Measurements from ENCODE around the gene PLPP6. TPM values are rescaled to one million over a fixed set of nuclear protein-coding genes. Genes with fewer than 3 reads are reported as not detected.

Gene PLPP6
- total and polyA plus RNA-seq, 2 donors (not counting 3 experiments of a cell fraction or from before 2014, with no cell fraction given), result 6.3 to 6.4 TPM

- ChIA-PET CTCF (no interaction called here), POLR2A (no interaction called here)
- Histone ChIP-seq H3K36me3 (ENCODE audit: control insufficient read depth in 2 of 2, extremely low read depth in 1 of 2, insufficient read depth in 2 of 2, low read length in 2 of 2) (peaks cover 2 to 5% of the 10 kb centered on the region in 2 experiments), H3K27me3 (ENCODE audit: control insufficient read depth in 2 of 2, insufficient read depth in 2 of 2, low read length in 2 of 2) (no peaks in the 10 kb centered on the region), H3K9me3 (replicated peaks; ENCODE audit: control insufficient read depth, insufficient read depth, low read length) (no peaks in the 10 kb centered on the region), H4K20me1 (replicated peaks; ENCODE audit: control insufficient read depth, extremely low read depth, insufficient read depth, low read length) (no peaks in the 10 kb centered on the region), H3K4me2 (ENCODE audit: insufficient read depth, low read length) (no peak overlapping the region), H2AFZ (ENCODE audit: low read depth, low read length) (no peak overlapping the region), H3K9ac (replicated peaks; ENCODE audit: extremely low read depth, insufficient read depth, low read length) (no peak overlapping the region), H3K9me1 (replicated peaks; ENCODE audit: control insufficient read depth, extremely low read depth, insufficient read depth, low read length) (no peaks in the 10 kb centered on the region), H3K27ac (ENCODE audit: insufficient read depth, low read depth, low read length) (no peak overlapping the region), H3K79me2 (ENCODE audit: control insufficient read depth, insufficient read depth, low read length) (no peaks in the 10 kb centered on the region), H3K4me1 (ENCODE audit: control insufficient read depth, extremely low read depth, insufficient read depth, low read length) (no peaks in the 10 kb centered on the region), H3K4me3 (replicated peaks in 1 of 3; ENCODE audit: insufficient read depth in 1 of 3, low read depth in 1 of 3, low read length in 3 of 3) (no peak overlapping the region)
- no TSS peak for BruUV-seq (replicated peaks)
- dilution Hi-C loops (cut with MboI; ENCODE audit: extremely low pct_ligation_motif_present, low sequenced_read_pairs) (no loop called here), intact Hi-C loops (cut with micrococcal nuclease) (no loop called here)
- no peak for DNase-seq (ENCODE audit: low read depth, low spot score)
- FAIRE-seq, result no peak
- TF ChIP-seq POLR2A (IDR thresholded peaks at IDR 0.05; ENCODE audit: low read depth, low read length) (no peak), POLR2AphosphoS5 (IDR thresholded peaks at IDR 0.05; ENCODE audit: insufficient read depth, low read depth, low read length) (no peak), GATA2 (IDR thresholded peaks at IDR 0.05; ENCODE audit: insufficient read depth, insufficient read length, low read depth, low read length) (no peak), EZH2 (IDR thresholded peaks at IDR 0.05; ENCODE audit: borderline replicate concordance, low read depth, low read length, severe bottlenecking) (no peak), JUN (IDR thresholded peaks at IDR 0.05; ENCODE audit: borderline replicate concordance, insufficient read depth, insufficient read length, low read depth) (no peak), CTCF (IDR thresholded peaks at IDR 0.05; ENCODE audit: extremely low read depth in 1 of 2, insufficient read depth in 1 of 2, low read depth in 1 of 2, low read length in 2 of 2) (no peak), MYC (IDR thresholded peaks at IDR 0.05; ENCODE audit: low read depth, low read length) (no peak), FOS (IDR thresholded peaks at IDR 0.05; ENCODE audit: borderline replicate concordance, insufficient read depth, low read length) (no peak)
- TF ChIP-seq, protein P1, sequence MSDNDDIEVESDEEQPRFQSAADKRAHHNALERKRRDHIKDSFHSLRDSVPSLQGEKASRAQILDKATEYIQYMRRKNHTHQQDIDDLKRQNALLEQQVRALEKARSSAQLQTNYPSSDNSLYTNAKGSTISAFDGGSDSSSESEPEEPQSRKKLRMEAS (IDR thresholded peaks at IDR 0.05; ENCODE audit: insufficient read depth, insufficient read length), result no peak
Observed at GRCh38 chr9:4706021-4706420, 43.9 kb downstream of the PLPP6 start.
